Uterus (tissue), 2 donors: ENCODE results near the gene USP44.

Experiments used
- CTCF ChIP-seq, 4 experiments: fragments of 200-600 bp in 2 of 4; fragments of 450-650 bp in 2 of 4; sonication (generic) in 2 of 4; IDR thresholded peaks; one replicate each; pipeline ENCODE4 v1.5.1; 2016 to 2019; ENCODE audit warnings: antibody characterized with exemption in 4 of 4, mild to moderate bottlenecking in 2 of 4, moderate library complexity in 1 of 4
- POLR2A ChIP-seq, 2 donors: fragments of 450-650 bp; IDR thresholded peaks; one replicate each; pipeline ENCODE4 v1.6.1; 2016; ENCODE audit warnings: antibody characterized with exemption in 2 of 2, mild to moderate bottlenecking in 1 of 2, moderate library complexity in 1 of 2

- no peak for TF ChIP-seq POLR2A (IDR thresholded peaks at IDR 0.05)
- no peak for TF ChIP-seq CTCF (IDR thresholded peaks at IDR 0.05)
These were observed 49.3 kb upstream of the USP44 start for GRCh38 chr12:95600567-95600966.
